ENCODE measurements around the gene FKBP1A. TPM values are rescaled to one million over a fixed set of nuclear protein-coding genes. Genes with fewer than 3 reads are reported as not detected.
"Not testable (repeated sequence)": the region's sequence is repeated elsewhere in the genome, so short reads cannot be mapped to it uniquely, and the experiment has no call there.

The FKBP1A gene
- total RNA-seq, 1 donor from 2014 or later: 155 TPM

DNA sequence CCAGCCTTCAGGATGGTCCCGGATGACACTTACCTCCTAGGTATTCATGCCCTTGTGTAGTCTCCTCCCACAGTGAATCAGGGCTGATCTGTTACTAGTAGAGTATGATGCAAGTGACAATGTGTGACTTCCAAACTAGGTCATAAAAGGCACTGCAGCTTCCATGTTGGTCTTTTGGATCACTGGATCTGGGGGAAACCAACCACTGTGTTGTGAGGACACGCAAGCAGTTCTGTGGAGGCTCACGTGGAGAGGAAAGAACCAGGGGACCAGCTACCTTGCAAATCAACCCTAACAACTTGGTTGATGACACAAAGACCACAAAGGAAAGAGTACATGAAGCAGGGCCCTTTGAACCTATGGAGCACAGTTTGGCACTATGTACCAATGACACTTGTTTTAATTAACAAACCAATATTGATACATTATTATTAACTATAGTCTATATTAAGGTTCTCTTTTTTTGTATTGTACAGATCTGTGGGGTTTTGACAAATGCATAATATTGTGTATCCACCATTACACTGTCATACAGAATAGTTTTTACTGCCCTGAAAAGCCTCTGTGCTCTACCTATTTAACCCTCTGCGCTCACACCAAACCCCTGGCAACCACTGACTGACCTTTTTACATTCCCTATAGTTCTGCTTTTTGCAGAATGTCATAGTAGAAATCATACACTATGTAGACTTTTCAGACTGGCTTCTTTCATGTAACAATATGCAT, 47.7 kb downstream of the FKBP1A start:
- no peak for DNase-seq (ENCODE audit: low read depth)
- Histone ChIP-seq H3K36me3 (ENCODE audit: control insufficient read depth, insufficient read depth, low read length) (no peaks in the 10 kb centered on the region), H3K4me3 (ENCODE audit: low read depth, low read length) (no peak overlapping the region), H3K27me3 (ENCODE audit: control insufficient read depth, insufficient read depth, low read length) (no peaks in the 10 kb centered on the region)
- TF ChIP-seq, protein P1, sequence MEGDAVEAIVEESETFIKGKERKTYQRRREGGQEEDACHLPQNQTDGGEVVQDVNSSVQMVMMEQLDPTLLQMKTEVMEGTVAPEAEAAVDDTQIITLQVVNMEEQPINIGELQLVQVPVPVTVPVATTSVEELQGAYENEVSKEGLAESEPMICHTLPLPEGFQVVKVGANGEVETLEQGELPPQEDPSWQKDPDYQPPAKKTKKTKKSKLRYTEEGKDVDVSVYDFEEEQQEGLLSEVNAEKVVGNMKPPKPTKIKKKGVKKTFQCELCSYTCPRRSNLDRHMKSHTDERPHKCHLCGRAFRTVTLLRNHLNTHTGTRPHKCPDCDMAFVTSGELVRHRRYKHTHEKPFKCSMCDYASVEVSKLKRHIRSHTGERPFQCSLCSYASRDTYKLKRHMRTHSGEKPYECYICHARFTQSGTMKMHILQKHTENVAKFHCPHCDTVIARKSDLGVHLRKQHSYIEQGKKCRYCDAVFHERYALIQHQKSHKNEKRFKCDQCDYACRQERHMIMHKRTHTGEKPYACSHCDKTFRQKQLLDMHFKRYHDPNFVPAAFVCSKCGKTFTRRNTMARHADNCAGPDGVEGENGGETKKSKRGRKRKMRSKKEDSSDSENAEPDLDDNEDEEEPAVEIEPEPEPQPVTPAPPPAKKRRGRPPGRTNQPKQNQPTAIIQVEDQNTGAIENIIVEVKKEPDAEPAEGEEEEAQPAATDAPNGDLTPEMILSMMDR (IDR thresholded peaks at IDR 0.05; ENCODE audit: insufficient read depth, low read length, poor library complexity, severe bottlenecking): no peak

DNA sequence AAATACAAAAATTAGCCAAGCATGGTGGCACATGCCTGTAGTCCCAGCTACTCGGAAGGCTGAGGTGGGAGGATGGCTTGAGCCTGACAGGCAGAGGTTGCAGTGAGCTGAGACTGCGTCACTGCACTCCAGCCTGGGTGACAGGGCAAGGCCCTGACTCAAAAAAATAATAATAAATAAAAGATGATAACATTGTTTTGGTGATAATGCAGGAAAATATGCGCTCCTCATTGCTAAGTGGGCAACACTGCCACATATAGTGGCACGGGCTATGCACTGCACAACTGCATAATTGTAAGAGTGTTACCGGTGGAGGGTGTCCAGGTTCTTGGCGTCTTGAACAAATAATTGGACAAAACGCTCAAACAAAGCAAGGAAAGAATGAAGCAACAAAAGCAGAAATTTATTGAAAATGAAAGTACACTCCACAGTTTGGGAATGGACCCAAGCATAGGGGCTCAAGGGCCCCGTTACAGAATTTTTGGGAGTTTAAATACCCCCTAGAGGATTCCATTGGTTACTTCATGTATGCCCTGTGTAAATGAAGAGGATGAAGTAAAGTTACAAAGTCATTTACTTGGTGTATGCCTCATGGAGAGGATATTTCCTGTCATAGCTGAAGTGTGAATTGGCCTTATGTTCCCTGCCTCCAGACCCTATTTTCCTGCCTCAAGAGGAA, 49.3 kb downstream of the FKBP1A start:
- H3K27me3 ChIP-seq (ENCODE audit: control insufficient read depth, insufficient read depth, low read length); H3K36me3 ChIP-seq (ENCODE audit: control insufficient read depth, insufficient read depth, low read length); DNase-seq (ENCODE audit: low read depth); H3K4me3 ChIP-seq (ENCODE audit: low read depth, low read length): not testable (repeated sequence)

DNA sequence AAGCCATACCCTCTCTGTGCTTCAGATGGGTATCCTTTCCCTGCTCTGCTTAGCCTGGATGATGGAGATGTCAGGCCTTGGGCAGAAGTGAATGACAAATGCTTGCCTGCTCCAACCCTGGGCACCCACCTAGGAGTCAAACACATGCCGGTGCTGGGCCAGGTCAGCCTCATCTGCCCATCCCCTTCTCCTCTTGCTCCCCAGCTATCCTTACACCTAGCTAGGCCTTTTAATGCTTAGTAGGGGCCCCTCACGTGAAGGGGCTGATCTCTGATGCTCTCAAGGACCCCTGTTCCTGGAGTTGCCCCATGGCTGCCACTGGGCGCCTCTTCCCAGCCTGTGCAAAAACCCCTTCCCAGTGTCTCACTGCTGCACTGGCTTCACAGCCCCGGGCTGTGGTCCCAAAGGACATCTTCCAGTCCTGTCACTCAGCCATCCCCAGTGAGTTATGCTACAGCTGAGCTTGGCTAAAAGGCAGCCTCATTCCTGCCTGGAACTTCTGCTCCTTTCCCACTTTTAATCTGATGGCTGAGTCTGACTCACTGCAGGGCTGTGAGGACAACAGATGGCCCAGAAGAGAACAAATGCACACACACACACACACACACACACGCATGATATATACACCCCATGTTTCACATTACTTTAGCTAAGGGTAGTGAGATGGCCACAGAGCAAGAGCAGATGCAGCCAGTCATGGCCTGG, 51.1 kb downstream of the FKBP1A start:
- TF ChIP-seq, protein P1 (IDR thresholded peaks at IDR 0.05; ENCODE audit: insufficient read depth, low read length, poor library complexity, severe bottlenecking): no peak
- no peak for DNase-seq (ENCODE audit: low read depth)
- H3K36me3 ChIP-seq (ENCODE audit: control insufficient read depth, insufficient read depth, low read length): no peaks in the 10 kb centered on the region

GRCh38 chr20:1338801-1339200, 54.1 kb downstream of the FKBP1A start:
- DNase-seq (ENCODE audit: low read depth): no peak
- Histone ChIP-seq H3K36me3 (ENCODE audit: control insufficient read depth, insufficient read depth, low read length) (no peaks in the 10 kb centered on the region), H3K27me3 (ENCODE audit: control insufficient read depth, insufficient read depth, low read length) (no peaks in the 10 kb centered on the region), H3K4me3 (ENCODE audit: low read depth, low read length) (no peak overlapping the region)
- TF ChIP-seq, protein P1 (IDR thresholded peaks at IDR 0.05; ENCODE audit: insufficient read depth, low read length, poor library complexity, severe bottlenecking): no peak

More for the DNA sequence above, 51.1 kb downstream of the FKBP1A start:
- H3K4me3 ChIP-seq (ENCODE audit: low read depth, low read length): no peak overlapping the region
- H3K27me3 ChIP-seq (ENCODE audit: control insufficient read depth, insufficient read depth, low read length): no peaks in the 10 kb centered on the region

DNA sequence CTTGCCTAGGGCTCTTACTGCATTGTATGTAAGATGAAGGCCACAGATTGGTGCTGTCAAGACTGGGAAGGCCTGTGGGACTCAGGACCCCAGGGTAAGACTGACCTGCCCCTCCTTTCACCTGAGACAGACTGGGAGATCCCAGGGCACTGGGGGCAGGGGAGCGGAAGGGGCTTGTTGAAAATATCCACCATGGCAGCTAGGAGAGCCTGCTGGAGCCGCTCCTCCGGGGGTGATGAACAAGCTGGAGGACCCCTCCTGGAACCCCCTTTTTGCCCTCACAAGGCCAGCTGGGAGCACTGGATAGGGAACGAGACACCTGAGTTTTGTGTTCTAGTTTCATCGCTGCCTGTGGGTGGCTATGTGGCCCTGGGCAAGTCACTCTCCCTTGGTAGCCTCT, 54.8 kb downstream of the FKBP1A start:
- Histone ChIP-seq H3K27me3 (ENCODE audit: control insufficient read depth, insufficient read depth, low read length) (no peaks in the 10 kb centered on the region), H3K4me3 (ENCODE audit: low read depth, low read length) (no peak overlapping the region), H3K36me3 (ENCODE audit: control insufficient read depth, insufficient read depth, low read length) (no peaks in the 10 kb centered on the region)
- DNase-seq (ENCODE audit: low read depth): no peak
- TF ChIP-seq, protein P1 (IDR thresholded peaks at IDR 0.05; ENCODE audit: insufficient read depth, low read length, poor library complexity, severe bottlenecking): no peak

- TF ChIP-seq, protein P1 (IDR thresholded peaks at IDR 0.05; ENCODE audit: insufficient read depth, low read length, poor library complexity, severe bottlenecking): no peak
- Histone ChIP-seq H3K4me3 (ENCODE audit: low read depth, low read length) (no peak overlapping the region), H3K27me3 (ENCODE audit: control insufficient read depth, insufficient read depth, low read length) (no peaks in the 10 kb centered on the region), H3K36me3 (ENCODE audit: control insufficient read depth, insufficient read depth, low read length) (no peaks in the 10 kb centered on the region)
- DNase-seq (ENCODE audit: low read depth): no peak
Observed at GRCh38 chr20:1337441-1337840, 55.4 kb downstream of the FKBP1A start.
